Measurements from ENCODE around the gene NFATC1. TPM values are rescaled to one million over a fixed set of nuclear protein-coding genes. Genes with fewer than 3 reads are reported as not detected.

The NFATC1 gene
- total RNA-seq, 2 donors from 2014 or later, result 5.2 to 5.9 TPM

DNA sequence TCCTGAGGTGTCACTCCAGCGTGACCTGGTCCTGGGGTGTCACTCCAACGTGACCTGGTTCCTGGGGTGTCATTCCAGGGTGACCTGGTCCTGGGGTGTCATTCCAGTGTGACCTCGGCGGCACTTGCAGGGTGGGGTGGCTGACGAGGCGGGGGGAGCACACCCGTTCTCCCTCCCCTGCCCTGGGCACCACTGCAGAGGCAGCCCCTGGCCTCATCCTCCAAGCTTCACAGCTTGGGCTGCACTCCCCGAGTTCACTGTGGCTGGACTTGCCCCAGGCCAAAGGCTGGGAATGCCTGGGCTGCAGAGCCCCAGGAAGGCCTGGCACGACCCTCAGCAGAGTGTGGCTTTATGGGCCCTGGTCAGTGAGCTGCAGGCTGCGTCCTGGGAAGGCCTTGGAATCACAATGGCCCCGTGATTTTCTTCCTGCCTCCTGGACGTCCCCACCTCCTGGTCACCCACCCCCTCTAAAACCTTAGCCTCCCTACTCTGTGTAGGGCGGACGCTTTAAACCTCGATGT is 88.3 kb downstream of the NFATC1 start:
- H3K4me1 ChIP-seq, result no peaks in the 10 kb centered on the region
- DNase-seq (peak in 1 of 4 donors; percentile 2), ATAC-seq (no peak)
- no peaks in the 10 kb centered on the region for H3K9me3 ChIP-seq
- H3K4me3 ChIP-seq, result no peak overlapping the region
- TF ChIP-seq POLR2A (IDR thresholded peaks at IDR 0.05), result no peak
- TF ChIP-seq, protein P1, sequence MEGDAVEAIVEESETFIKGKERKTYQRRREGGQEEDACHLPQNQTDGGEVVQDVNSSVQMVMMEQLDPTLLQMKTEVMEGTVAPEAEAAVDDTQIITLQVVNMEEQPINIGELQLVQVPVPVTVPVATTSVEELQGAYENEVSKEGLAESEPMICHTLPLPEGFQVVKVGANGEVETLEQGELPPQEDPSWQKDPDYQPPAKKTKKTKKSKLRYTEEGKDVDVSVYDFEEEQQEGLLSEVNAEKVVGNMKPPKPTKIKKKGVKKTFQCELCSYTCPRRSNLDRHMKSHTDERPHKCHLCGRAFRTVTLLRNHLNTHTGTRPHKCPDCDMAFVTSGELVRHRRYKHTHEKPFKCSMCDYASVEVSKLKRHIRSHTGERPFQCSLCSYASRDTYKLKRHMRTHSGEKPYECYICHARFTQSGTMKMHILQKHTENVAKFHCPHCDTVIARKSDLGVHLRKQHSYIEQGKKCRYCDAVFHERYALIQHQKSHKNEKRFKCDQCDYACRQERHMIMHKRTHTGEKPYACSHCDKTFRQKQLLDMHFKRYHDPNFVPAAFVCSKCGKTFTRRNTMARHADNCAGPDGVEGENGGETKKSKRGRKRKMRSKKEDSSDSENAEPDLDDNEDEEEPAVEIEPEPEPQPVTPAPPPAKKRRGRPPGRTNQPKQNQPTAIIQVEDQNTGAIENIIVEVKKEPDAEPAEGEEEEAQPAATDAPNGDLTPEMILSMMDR (IDR thresholded peaks at IDR 0.05), result no peak
- H3K27me3 ChIP-seq, result no peaks in the 10 kb centered on the region
- intact Hi-C loops (cut with DNase I), result no loop called here
- H3K36me3 ChIP-seq (replicated peaks in 1 of 2; ENCODE audit: insufficient read depth in 1 of 2, low read depth in 2 of 2), result no peaks in the 10 kb centered on the region
- no peak overlapping the region for H3K27ac ChIP-seq
- 92 to 94% methylated on average over 7 to 15 of the region's 15 CpGs for whole genome bisulfite sequencing, 2 donors

DNA sequence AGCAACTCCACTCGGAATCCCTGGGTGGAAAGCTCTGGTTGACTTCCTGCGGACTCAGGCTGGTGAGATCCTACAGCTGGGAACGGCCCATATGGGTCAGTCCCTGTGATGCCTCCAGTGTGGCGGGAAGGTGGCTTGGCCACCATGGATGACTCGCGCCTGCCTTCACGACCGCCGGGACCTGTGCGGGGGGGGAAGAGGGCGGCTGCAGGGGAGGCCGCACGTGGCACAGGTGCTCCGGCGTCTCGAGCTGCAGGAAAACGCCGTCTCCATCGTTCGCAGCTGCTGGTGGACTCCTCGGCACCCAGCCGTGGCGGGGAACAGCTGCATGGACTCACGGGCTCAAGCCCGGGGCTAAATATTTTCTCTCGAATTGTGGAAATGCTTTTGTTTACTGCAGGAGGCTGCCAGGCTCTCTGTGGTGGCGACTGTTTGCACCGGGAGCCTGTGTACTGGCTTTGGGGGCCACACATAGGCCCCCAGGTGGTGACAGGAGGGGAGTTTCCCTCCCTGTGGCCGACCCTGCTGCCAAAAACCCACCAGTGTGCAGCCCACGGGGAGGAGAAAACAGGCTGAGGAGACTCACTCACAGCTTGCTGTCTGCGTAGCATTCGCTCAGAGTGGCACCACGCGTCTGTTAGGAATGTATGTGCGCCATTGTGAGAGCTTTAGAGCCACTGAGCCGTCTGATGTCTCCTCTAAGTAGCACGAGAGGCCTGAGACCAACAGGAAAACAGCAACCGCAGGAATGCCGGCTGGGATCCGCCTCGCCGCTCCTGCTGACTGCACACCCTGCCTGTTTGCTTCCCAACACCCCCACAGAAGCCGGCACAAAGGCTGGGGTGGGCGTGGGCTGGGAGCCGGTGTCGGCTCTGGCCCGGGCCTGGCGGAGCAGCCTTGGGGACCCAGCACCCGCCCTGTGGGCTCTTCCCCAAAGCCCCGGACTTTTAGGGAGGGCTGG is 89.2 kb downstream of the NFATC1 start:
- Histone ChIP-seq H3K4me3 (no peak overlapping the region), H3K9me3 (no peaks in the 10 kb centered on the region), H3K4me1 (no peaks in the 10 kb centered on the region), H3K27ac (no peak overlapping the region), H3K27me3 (no peaks in the 10 kb centered on the region), H3K36me3 (replicated peaks in 1 of 2; ENCODE audit: insufficient read depth in 1 of 2, low read depth in 2 of 2) (peaks cover 0 to 2% of the 10 kb centered on the region in 2 donors)
- ATAC-seq (peak; percentile 48), DNase-seq (peak in 2 of 4 donors; percentile 3 to 31)
- WGBS, 2 donors, result 78 to 80% methylated on average over 13 to 50 of the region's 50 CpGs
- intact Hi-C loops (cut with DNase I), result no loop called here
- TF ChIP-seq, protein P1 (IDR thresholded peaks at IDR 0.05), result no peak
- no peak for TF ChIP-seq POLR2A (IDR thresholded peaks at IDR 0.05)

DNA sequence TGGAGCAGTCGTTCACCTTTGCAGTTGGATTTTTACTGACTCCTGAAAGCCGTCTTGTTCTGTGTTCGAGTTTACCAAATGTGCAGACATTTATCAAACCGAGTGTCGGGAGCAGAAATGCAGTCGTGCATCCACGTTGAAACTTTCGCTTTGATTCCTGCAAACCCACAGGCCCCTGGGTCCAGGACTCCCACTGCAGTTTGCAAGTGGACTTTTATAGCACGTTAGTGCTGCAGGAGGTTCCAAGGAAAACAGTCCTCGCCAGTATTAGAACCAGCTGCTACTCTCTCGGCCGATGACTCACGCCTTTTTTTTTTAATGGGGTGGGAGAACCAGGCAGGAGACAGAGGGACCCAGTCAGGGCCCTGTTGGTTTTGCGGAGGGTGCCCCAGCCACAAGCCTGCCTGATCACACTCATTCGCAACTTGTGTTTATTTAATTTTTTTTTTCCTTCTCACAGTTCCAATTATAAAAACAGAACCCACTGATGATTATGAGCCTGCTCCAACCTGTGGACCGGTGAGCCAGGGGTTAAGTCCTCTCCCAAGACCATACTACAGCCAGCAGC is 90.1 kb downstream of the NFATC1 start:
- ATAC-seq (no peak), DNase-seq (no peak)
- 70 to 72% methylated on average over 16 of the region's 16 CpGs for WGBS, 2 donors
- no peaks in the 10 kb centered on the region for H3K4me1 ChIP-seq
- H3K9me3 ChIP-seq, result no peaks in the 10 kb centered on the region
- H3K27ac ChIP-seq, result no peak overlapping the region
- H3K4me3 ChIP-seq, result no peak overlapping the region
- no peak for TF ChIP-seq POLR2A (IDR thresholded peaks at IDR 0.05)
- TF ChIP-seq, protein P1 (IDR thresholded peaks at IDR 0.05), result no peak
- intact Hi-C loops (cut with DNase I), result no loop called here
- peaks cover 0 to 2% of the 10 kb centered on the region in 2 donors for H3K36me3 ChIP-seq (replicated peaks in 1 of 2; ENCODE audit: insufficient read depth in 1 of 2, low read depth in 2 of 2)
- H3K27me3 ChIP-seq, result no peaks in the 10 kb centered on the region

DNA sequence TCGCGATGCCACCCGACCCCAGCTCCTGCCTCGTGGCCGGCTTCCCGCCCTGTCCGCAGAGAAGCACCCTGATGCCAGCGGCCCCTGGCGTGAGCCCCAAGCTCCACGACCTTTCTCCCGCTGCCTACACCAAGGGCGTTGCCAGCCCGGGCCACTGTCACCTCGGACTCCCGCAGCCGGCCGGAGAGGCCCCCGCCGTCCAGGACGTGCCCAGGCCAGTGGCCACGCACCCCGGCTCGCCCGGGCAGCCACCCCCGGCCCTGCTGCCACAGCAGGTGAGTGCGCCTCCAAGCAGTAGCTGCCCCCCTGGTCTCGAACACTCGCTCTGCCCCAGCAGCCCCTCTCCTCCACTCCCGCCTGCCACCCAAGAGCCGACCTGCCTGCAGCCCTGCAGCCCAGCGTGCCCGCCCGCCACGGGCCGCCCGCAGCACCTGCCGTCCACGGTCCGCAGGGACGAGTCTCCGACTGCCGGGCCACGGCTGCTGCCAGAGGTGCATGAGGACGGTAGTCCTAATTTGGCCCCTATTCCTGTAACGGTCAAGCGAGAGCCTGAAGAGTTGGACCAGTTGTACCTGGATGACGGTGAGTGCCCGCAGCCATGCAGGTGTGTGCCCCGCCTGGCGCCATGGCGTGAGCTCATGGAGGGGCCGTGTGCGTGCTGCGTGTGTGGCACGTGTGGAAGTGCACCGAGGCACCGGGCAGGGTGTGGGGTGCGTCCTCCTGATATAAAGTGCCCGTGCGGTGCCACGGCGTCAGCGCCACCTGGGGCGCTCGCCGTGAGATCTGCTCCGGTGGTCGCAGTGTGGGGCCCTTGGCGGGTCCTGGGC is 90.8 kb downstream of the NFATC1 start:
- TF ChIP-seq POLR2A (IDR thresholded peaks at IDR 0.05), result no peak
- TF ChIP-seq, protein P1 (IDR thresholded peaks at IDR 0.05), result no peak
- no peaks in the 10 kb centered on the region for H3K4me1 ChIP-seq
- no peaks in the 10 kb centered on the region for H3K27me3 ChIP-seq
- no peak for DNase-seq
- H3K27ac ChIP-seq, result no peak overlapping the region
- H3K9me3 ChIP-seq, result no peaks in the 10 kb centered on the region
- WGBS, 2 donors, result 94 to 95% methylated on average over 59 to 62 of the region's 69 CpGs
- no peak for ATAC-seq
- peaks cover 0 to 2% of the 10 kb centered on the region in 2 donors for H3K36me3 ChIP-seq (replicated peaks in 1 of 2; ENCODE audit: insufficient read depth in 1 of 2, low read depth in 2 of 2)
- intact Hi-C loops (cut with DNase I), result no loop called here
- no peak overlapping the region for H3K4me3 ChIP-seq
